Suppressor macrophage (primary cell): Measurements from ENCODE around the gene MAST3.
"Not testable (repeated sequence)": the region's sequence is repeated elsewhere in the genome, so short reads cannot be mapped to it uniquely, and the experiment has no call there.

Experiments
- DNase-seq, 4 experiments: peaks; one replicate each; pipeline ENCODE4 v3.0.0-alpha.2; 2020 to 2022

MAST3 gene

DNA sequence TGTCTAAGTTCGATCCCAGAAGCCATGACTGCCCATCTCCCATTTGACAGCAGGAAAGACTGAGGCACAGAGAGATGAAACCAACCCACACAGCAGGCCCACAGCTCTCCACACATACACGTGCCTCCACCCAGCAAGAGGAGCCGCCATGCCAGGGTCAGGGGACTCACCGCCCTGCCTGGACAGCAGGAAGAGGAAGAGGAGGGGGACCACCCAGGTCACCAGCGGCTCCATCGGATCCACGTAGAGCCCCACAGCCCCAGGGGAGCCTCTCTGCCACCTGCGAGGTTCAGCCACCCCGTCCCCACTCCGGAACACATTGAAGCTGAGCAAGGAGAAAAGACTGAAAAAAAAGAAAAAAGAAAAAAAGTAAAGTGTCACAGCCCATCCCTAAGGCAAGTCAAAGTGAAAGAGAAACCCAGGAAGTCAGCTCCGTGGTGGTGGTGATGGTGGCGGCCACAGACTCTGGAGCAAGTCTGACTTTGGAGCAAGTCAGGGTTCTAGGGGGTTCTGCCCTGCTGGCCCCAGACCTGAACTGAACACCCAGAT, 10.9 kb upstream of the MAST3 start, which contains the start of gene IL12RB1:
Gene IL12RB1, minus strand, starts transcription at position 345 of the 549 bp plus-strand sequence. Its CDS starts 111 bp downstream, at position 234.
- DNase-seq = peak; percentile 26 to 69 (median 59)

DNA sequence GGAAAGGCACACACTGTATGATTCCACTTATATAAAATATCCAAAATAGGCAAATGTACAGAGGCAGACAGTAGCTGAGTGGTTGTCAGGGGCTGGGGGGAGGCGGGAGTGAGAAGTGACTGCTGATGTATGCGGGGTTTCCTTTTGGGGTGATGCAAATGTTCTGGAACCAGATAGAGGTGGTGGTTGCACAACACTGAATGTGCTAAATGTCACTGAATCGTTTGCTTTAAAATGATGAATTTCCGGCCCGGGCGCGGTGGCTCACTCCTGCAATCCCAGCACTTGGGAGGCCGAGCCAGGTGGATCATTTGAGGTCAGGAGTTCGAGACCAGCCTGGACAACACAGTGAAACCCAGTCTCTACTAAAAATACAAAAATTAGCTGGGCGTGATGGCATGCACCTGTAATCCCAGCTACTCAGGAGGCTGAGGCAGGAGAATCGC, 8.5 kb upstream of the MAST3 start:
- DNase-seq = peak; percentile 82 to 92 (median 86)

DNA sequence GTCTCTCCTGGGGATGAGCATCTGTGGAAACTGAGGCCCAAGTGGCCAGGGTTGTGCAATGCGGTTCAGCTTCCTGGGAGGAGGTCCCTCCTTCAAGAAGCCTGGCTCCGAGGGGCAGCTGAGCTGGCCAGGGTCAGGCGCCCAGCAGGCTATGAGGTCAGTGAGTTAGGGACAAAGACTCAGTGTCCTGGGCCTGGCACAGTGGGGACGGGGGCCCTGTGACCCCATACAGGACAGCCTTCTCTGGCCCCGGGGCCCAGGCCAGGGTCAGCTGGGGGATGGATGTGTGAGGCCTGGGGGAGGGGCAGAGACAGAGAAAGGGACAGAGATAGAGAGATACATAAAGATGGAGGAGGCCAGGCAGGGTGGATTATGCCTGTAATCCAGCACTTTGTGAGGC, 7.9 kb upstream of the MAST3 start:
- DNase-seq = no peak

DNA sequence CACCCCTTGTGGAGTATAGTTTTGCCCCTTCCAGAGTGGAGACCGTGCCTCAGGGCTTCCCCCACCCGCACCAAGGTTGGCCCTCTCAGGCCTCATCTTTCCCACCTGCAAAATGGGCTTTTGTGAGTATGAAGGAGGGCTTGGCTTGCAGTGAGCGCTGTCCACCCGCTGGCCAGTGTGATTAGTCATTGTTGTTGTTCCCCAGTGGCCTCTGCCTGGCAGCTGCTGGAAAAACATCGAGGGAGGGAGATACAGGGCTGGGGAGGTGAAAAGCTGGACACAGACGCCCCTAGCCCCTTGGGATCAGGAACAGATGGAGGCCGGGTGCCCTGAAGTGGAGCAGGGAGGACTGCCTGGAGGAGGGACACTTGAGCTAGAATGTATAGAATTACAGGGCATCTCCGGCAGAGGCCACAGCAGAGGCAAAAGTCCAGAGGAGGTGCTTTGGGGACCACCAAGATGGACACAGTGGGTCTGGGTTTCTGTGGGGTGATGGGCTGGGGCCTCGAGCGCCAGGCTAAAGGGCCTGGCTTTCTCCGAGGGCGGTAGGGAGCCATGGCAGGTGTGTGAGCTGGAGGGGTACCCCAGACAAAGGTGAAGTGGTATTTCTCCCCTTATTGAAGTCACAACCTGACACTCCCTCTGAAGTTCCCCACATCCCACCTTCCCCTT, 6.9 kb upstream of the MAST3 start:
- peak; percentile 22 to 61 (median 54) for DNase-seq

DNA sequence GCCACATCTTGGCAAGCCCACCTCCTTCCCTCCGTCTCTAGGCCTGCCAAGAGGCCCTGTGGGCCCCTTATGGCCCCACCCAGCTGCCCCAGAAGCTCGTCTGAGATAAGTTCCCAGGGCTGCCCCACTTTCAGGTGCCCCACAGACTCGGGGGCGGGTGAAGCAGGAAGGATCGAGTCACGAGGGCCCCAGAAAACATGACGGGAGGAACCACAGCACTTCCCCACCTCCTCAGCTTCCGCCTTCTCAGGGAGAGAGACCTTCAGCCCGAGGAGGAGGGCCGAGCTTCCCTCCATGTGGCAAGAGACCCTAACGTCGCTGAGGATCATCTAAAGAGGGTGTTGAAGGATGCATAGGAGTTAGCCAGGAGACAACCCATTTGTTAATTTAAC, 6.4 kb upstream of the MAST3 start:
- peak; percentile 80 to 91 (median 90) for DNase-seq

DNA sequence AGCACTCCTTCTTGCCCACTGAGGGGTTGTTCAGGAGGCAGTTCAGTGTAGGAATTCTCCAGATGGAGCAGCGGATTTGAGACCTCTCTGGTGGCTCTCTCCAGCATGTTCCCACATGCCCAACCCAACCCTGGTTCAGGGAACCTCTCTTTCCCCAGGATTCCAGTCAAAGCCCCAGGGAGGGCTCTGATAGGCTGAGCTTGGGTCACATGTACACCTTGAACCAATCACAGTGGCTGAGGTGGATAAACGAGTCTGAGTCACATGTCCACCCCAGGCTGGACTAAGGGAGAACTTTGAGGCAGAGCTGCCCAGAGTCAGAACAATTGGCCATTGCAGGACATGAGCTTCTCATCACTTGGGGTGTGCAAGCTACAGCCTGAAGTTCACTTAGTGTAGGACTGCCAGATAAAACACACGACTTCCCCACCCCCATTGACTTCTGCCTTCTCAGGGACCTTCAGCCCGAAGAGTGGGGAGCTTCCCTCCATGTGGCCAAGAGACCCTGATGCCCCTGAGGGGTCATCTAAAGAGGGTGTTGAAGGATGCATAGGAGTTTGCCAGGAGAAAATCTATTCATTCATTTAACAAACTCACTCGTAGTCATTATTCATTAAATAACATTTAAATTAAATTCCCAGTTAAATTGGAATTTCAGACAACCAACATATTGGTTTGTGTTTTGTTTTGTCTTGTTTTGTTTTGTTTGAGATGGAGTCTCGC, 4.0 kb upstream of the MAST3 start:
- DNase-seq = peak in 3 of 4 experiments; percentile 22 to 45 (median 44)

DNA sequence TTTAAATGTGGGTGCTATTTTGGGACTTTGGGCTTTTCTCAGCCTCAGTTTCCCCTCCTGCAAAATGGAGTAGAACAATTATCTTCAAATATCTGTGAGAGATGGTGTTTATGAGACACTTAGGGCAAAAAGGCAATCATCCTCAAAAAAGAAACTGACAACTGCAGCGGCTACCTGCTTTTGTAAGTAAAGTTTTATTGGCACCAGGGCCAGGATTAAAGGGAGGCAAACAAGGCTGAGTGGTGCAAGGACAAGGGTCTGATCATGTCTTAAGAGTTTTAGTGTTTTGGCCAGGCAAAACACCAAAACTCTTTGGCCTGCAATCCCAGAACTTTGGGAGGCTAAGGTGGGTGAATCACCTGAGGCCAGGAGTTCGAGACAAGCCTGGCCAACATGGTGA, 1.3 kb upstream of the MAST3 start:
- no peak for DNase-seq

DNA sequence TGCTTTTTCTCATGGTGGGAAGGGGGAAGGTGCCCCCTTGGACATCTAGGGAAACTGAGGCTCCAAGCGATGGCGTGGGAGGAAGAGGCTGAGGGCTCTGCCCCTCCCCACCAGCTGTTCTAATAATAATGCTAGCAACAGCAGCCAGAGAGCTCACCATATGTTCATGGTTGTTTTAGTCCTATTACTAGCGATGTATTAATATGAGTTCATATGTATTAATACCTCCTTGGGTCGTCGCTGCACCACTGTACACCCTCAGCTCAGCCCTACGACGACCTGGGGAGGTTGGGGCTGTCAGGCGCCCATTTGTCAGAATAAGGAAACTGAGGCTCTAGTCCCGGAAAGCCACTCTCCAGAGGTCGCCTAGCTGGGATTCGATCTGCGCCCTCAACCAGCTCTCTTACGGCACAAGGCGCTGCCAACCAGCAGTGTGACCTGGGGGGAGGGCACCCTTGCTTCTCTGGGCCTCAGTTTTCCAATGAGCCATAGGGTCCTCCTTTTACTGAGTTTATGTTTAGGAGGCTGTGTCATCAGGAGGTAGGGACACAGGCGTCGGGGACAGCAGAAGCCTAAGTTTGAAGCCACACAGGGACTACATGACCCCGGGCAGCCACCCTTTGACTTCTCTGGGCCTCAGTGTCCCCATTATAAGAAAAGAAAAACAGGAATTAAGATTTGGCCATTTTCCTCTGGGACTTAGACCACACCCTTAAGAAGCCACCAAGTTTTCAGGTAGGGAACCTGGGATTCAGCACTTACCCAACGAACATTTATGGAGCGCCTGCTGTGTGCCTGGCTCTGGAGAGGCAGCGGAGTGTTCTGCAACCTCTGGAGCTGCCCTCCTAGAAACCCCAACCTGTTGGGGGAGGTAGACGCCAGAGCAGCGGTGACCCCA, 664 bp downstream of the MAST3 start:
- no peak for DNase-seq

DNA sequence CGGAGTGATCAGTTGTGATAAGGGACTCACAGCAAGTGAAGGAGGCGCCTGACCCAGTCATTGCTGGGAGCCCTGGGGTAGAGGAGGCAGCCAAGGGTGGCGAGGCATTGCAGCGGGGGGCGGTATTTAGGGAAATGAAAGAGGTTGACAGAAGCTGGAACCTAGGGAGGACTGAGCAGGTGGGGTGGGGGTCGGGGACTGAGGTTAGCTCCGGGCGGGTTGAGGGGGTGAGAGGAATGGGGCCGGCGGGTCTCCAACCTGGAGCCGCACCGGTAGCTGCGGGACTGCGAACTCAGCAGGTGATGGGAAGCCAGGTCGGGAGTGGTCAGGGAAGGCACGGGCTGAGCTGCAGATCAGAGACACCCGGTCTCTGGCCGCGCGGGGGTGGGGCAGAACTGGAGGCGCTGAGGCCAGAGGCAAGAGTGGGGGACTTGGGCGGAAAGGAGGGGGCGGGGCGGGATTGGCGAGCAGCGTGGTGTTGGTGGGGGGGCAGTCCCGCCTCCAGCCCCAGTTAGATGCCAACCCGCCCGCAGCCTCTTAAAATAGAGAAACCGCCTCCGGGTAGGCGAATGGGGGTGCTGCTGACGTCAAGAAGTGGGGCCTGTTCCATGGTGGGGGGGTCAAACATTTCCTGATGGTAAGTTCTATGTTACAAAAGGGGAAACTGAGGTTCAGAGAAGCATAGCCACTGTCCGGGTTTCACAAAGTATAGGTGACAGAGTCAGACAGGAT, 1.5 kb downstream of the MAST3 start:
- DNase-seq = peak in 2 of 4 experiments; percentile 36 to 56

DNA sequence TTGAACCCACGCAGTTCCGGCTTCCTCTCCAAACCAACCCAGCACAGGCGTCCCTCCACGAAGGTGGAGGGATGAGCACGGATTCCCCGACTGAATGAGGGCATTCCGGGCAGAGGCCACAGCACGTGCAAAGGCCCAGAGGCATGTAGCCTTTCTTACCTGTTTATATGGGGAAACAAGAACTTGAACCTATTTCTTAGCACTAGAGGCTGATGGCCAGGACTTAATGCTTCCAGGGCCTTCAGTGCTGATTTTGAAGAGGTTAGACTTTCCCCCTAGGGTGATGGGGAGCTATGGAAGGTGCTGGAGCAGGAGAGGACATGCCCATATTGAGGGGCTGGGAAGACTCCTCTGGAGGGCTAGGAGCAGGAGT, 2.0 kb downstream of the MAST3 start:
- DNase-seq = no peak

DNA sequence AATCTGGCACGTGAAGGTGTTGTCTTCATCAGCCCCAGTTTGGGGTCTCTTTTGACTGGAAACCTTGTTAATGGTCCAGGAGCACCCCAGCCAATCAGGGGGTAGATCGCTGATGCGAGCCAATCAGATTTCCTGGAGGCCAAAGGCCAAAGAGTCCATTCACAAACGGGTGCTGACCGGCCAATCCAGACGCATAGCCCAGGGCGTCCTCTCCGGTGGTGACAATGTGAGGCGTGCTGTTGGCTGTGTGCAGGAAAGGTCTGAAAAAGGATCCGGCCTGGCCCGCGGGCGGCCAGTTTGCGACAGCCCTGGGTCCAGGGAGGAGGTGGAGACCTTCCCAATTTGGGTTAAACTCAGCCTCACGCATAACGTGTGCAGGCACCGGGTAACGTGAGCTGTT, 3.1 kb downstream of the MAST3 start:
- DNase-seq = no peak

DNA sequence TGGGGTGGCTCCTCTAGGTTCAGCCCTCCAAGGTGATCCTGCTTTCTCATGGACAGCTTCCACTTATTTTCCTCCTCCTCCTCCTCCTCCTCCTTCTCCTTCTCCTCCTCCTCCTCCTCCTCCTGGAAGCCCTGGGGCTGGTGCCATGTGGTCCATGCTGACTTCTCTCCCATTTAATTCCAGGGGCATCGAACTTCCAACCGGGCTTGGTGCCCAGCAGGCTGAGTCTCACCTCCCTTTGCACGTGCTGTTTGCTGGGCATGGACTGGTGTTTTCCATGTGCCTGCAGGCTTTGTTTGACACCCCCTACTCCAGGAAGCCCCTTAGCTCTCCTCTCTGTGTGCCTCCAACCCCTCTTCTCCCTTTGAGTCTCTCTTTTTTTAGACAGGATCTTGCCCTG, 3.7 kb downstream of the MAST3 start:
- no peak for DNase-seq

DNA sequence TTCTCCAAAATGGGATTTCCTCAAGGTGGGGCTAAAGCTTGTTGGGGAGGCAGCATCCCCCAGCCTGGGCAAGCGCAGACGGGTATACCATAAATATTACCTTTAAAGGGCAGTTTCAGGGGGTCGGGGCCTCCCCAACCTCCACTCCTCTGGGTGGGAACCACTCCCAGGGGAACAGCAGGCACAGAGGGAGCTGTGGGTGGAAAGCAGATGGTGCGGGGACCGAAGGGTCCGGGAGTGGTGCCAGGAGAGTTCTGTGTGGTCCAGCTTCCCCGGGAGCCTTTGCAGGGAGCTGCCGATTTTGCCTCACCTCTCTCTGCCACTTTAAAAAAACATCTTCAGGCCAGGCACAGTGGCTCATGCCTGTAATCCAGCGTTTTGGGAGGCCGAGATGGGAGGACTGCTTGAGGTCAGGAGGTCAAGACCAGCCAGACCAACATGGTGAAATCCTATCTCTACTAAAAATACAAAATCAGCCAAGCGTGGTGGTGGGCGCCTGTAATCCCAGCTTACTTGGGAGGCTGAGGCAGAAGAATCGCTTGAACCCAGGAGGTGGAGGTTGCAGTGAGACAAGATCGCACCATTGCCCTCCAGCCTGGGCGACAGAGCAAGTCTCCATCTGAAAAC, 5.5 kb downstream of the MAST3 start:
- DNase-seq = no peak

DNA sequence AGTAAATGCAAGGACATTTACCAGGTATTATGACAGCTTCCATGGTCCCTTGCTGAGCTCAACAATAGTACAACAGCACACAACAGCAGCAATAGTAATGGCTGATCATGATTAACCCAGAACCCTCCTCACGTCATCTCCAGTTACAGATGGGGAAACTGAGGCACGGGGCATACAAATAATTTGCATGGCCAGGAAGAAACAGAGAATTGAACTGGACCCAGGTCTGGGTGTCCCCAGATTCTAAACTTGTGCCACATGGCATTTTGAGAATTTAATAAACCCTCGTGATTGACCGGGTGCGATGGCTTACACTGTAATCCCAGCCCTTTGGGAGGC, 7.2 kb downstream of the MAST3 start:
- DNase-seq = no peak

DNA sequence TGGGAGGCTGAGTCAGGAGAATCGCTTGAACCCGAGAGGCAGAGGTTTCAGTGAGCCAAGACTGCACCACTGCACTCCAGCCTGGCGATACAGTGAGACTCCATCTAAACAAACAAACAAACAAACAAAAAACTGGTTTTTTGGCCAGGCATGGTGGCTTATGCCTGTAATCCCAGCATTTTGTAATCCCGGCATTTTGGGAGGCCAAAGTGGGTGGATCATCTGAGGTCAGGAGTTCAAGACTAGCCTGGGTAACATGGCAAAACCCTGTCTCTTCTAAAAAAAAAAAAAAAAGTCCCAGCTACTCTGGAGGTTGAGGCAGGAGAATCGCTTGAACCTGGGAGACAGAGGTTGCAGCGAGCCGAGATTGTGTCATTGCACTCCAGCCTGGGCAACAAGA, 7.7 kb downstream of the MAST3 start:
- DNase-seq = not testable (repeated sequence)

DNA sequence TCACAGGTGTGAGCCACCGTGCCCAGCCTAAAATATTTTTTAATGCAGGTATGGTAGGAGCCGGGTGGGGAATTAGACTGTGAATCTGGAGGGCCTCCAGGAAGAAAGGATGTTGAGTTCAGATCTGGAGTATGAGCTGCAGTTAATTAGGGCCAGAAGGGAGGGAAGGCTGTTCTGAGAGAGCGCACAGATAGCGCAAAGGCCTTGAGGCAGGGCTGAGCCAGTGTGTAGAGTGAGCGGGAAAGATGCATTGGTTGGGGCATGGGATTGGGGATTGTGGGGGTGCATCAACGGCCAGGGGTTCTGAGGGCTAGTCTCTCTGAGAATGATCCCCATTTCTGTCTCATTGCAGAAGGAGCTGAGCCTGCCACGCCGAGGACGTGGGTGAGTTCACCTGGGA, 9.7 kb downstream of the MAST3 start:
- DNase-seq = no peak

DNA sequence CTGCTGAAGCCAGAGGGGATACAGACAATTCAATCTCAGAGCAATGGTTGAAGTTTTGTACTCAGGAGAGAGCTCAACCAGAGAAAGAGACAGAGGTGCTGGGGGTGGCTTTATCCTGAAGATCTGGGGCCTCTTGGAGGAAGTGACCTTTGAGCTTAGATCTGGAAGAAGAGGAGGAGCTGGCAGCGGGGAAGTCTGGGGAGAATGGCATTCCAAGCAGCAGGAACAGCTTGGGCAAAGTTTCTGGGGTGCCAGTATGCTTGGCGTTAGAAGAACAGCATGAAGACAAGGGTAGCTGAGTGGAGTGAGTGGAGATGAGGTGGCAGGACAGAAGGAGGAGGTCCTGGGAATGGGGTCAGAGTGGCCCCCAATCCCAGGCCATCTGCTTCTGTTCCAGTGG, 11.3 kb downstream of the MAST3 start:
- peak in 1 of 4 experiments; percentile 35 for DNase-seq

DNA sequence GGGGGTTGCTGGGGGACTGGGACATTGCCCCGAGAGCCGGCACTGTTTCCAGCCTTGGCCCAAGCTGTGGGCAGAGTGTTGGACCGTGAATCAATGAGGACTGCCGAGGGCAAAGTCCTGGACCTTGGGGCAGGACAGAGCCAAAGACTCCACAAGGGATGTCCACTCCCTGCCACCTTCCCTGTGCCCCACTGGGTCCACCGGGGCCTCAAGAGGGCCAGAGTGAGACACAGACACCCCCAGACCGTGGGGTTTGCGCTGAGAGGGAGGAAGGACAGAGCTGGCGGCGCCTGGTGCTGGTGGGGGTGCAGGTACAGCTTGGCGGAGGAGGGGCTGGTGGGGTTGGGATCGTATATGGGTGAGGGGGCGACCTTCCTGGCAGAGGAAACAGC, 11.8 kb downstream of the MAST3 start:
- DNase-seq = no peak

DNA sequence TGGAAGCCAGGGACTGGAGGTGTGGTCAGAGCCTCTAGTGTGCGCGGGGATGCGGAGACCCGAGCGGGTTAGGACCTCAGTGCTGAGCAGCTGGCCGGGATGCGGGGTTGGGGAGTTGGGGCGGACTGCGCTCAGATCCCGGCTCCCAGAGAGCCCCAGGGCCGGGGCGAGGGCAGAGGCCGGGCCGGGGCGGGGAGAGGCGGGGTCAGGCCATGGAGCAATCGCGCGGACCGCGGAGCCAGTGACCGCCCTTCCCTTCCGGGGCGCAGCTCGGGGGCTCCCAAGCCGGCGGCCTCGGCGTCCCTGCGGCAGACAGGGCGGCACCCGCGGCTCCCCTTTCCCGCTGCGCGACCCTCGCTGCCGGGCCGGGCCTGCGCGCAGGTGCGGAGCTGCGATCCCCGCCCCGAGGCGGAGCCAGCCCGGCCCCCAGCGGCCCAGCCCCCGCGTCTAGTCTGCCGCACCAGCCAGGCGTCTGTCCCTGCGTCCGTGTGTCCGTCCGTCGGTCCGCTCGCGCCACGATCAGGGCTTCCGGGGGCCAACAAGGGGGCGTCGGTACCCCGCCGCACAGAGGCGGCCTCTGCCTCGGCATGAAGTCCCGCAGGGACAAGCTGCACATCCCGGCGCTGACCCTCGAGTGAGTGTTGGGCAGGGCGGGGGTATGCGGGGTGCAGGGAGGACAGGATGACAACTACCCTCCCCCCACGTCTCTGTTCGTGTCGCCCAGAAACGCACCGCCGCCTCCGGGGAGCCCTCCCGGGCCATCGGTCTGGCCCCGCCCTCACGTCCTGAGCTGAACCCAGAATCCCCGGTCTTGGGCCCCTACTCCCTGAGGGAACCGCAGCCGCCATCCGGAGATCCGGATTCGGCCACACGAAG, 12.4 kb downstream of the MAST3 start:
- DNase-seq = peak; percentile 51 to 85 (median 70)

DNA sequence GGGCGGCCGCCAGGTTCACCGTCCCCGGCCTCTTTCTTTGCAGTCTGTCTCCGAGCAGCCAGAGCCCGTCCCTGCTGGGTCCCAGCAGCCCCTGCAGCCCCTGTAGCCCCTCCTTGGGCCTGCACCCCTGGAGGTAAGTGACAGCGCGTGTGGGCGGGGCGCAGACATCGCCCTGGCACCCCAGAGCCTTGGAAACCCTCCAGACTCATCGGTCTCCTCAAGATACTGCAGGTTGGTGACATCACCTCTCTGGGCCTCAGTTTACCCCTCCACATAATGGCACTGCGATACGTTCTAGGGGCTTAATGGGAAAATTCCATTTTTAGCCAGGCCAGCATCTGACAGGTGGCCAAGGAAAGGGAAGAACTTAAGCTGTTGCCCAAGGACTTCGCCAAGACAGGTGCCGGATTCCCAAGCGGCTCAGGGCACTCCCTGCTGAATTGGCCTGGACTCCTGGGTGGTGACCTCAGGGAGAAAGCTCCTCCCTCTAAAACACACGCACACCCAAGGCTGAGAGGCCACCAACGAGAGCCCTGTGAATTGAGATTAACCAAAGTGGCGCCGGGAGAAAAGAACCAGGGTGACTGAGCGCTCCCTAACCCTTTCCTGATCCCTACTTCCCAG, 13.1 kb downstream of the MAST3 start:
- no peak for DNase-seq
